ENCODE measurements around the gene ZNF354C. TPM values are rescaled to one million over a fixed set of nuclear protein-coding genes. Genes with fewer than 3 reads are reported as not detected.

Gene ZNF354C
- total and polyA plus RNA-seq, 2 of the 8 experiments (the other 6 are each of a cell fraction or from before 2014, with no cell fraction given): 0.85 to 2.3 TPM

DNA sequence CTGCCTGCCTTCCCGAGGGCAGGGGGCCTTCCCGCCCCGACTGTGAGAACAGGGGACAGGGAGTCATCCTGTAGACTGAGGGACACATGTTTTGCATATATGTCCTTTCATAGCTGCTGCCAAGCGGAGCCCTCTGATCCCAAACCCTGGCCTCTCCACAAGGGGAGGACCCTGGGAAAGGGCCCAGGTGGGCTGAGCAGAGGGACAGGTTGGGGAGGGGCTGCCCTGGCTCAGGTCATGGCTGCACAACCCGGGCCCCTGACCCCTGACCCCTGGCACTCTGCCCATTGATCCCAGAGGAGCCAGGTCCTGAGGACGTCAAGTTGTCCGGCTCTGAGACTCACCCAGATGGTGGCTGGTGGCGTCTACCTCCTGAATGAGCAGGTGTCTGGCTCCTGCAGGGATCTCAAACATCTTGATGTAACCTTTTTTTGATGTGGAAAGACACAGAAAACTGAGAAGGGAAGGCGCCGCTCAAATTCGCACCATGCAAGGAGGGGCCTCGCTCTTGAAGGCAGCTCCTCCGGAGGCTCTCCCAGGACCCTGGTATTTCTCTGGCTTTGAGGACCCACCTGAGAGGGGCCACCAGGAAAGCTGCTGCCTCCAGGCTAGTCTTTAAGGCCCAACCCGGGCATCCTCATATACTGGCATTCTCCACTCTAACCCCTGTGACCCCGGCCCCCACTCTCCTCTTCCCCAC is 71.9 kb downstream of the ZNF354C start:
- no peak overlapping the region for H3K23ac ChIP-seq (ENCODE audit: insufficient read length)
- ChIA-PET CTCF (ENCODE audit: partially characterized antibody) (interaction anchor here (0.6 to 1.5 kb wide), 5 partner anchors 10 to 206 kb away, joined by 3 to 5 read pairs (median 3); no protein-coding TSS in a partner anchor), POLR2A (ENCODE audit: partially characterized antibody) (no interaction called here)
- no peak overlapping the region for H3K9ac ChIP-seq (replicated peaks in 1 of 4; ENCODE audit: extremely low read depth in 1 of 4, low read depth in 3 of 4, low read length in 3 of 4)
- H3K4me3 ChIP-seq (ENCODE audit: extremely low read depth in 1 of 4, insufficient read depth in 2 of 4, low read depth in 3 of 4, low read length in 4 of 4): no peak overlapping the region
- H3K14ac ChIP-seq (ENCODE audit: insufficient read length): no peak overlapping the region
- H3K18ac ChIP-seq (ENCODE audit: extremely low read depth, low read length): no peak overlapping the region
- H3K23me2 ChIP-seq (ENCODE audit: low read depth, low read length): no peaks in the 10 kb centered on the region
- H3K36me3 ChIP-seq (ENCODE audit: control insufficient read depth in 2 of 4, insufficient read depth in 4 of 4, low read length in 3 of 4): no peaks in the 10 kb centered on the region
- no peaks in the 10 kb centered on the region for H3K79me1 ChIP-seq (ENCODE audit: low read depth, low read length)
- H3K79me2 ChIP-seq (ENCODE audit: control insufficient read depth in 1 of 2, insufficient read depth in 2 of 2, low read length in 2 of 2): no peaks in the 10 kb centered on the region
- H3K27ac ChIP-seq (ENCODE audit: low read depth, low read length): no peak overlapping the region
- 93% methylated on average over 10 of the region's 15 CpGs; no CpG with 5 or more reads in 1 of the 2 experiments for WGBS, 2 experiments (ENCODE audit: extremely low coverage in 1 of 2, insufficient coverage in 1 of 2, insufficient read length in 1 of 2, insufficient replicate concordance in 2 of 2, low coverage in 1 of 2, low lambda C conversion rate in 2 of 2, missing lambda C conversion rate in 1 of 2)
- H4K20me1 ChIP-seq (replicated peaks in 1 of 2; ENCODE audit: control insufficient read depth in 1 of 2, insufficient read depth in 2 of 2, low read length in 2 of 2): no peaks in the 10 kb centered on the region
- no peak overlapping the region for H2BK15ac ChIP-seq (ENCODE audit: low read length)
- no peak overlapping the region for H4K91ac ChIP-seq (replicated peaks; ENCODE audit: insufficient read length, low read length)
- H3K4ac ChIP-seq (replicated peaks; ENCODE audit: insufficient read length, low read depth, low read length): no peak overlapping the region
- peaks cover 8 to 14% of the 10 kb centered on the region in 2 experiments; a peak in 3 of 4 replicates for H3K9me3 ChIP-seq (ENCODE audit: insufficient read depth in 2 of 2, low read depth in 1 of 2, low read length in 1 of 2)
- H2AK5ac ChIP-seq (ENCODE audit: low read depth, low read length): no peak overlapping the region
- H2BK12ac ChIP-seq (ENCODE audit: low read depth, low read length): no peak overlapping the region
- no peak overlapping the region for H2BK20ac ChIP-seq (ENCODE audit: low read length)
- no peak overlapping the region for H3K56ac ChIP-seq (replicated peaks; ENCODE audit: insufficient read length, low read depth, low read length)
- no peaks in the 10 kb centered on the region for H3K27me3 ChIP-seq (replicated peaks in 1 of 4; ENCODE audit: control insufficient read depth in 3 of 4, extremely low read depth in 1 of 4, insufficient read depth in 3 of 4, low read length in 3 of 4)
- no peak for TF ChIP-seq YY1 (IDR thresholded peaks at IDR 0.05; ENCODE audit: low read depth, low read length)
- no peak for TF ChIP-seq MAX (IDR thresholded peaks at IDR 0.05)
- no peak for TF ChIP-seq FOSL1 (IDR thresholded peaks at IDR 0.05; ENCODE audit: insufficient read depth, low read depth, low read length)
- H2AFZ ChIP-seq (ENCODE audit: low read length): no peak overlapping the region
- H3K4me2 ChIP-seq (ENCODE audit: insufficient read depth in 1 of 2, low read depth in 2 of 2, low read length in 2 of 2): no peak overlapping the region
- H2BK120ac ChIP-seq (replicated peaks; ENCODE audit: low read depth, low read length): no peak overlapping the region
- H4K5ac ChIP-seq (ENCODE audit: insufficient read length, low read depth, low read length): no peak overlapping the region
- no peaks in the 10 kb centered on the region for H3K4me1 ChIP-seq (replicated peaks in 1 of 4; ENCODE audit: control insufficient read depth in 3 of 4, insufficient read depth in 4 of 4, low read length in 3 of 4)
- DNase-seq (ENCODE audit: low read depth in 1 of 2, low spot score in 2 of 2): no peak
- no peak overlapping the region for H2BK5ac ChIP-seq (ENCODE audit: low read depth, low read length)
- no peak overlapping the region for H4K8ac ChIP-seq (ENCODE audit: extremely low read depth, insufficient read depth, low read length)
- FAIRE-seq: no peak
